GM12878 (cell line): Measurements from ENCODE around the gene CAMKMT.

Experiments used
- CTCF ChIP-seq, 3 experiments: IDR thresholded peaks in 2 of 3; conservative IDR thresholded peaks in 1 of 3; 2 replicates each; pipeline ENCODE4 v1.5.1; 2011; ENCODE audit warnings: low read depth in 3 of 3, low read length in 3 of 3, mild to moderate bottlenecking in 3 of 3, control low read depth in 2 of 3, moderate library complexity in 2 of 3, inconsistent platforms in 1 of 3, mixed read lengths in 1 of 3; ENCODE audit not compliant: control insufficient read depth in 2 of 3, insufficient read depth in 1 of 3; ENCODE audit errors: extremely low read depth in 1 of 3
- POLR2A ChIP-seq: IDR thresholded peaks from 2 replicates; pipeline ENCODE4 v1.6.1; 2011; ENCODE audit warnings: low read depth, mild to moderate bottlenecking, low read length
- REST ChIP-seq: IDR thresholded peaks from 2 replicates; pipeline ENCODE4 v1.6.1; 2012; ENCODE audit warnings: mild to moderate bottlenecking, low read depth, low read length

GRCh38 chr2:44655401-44655864 is 293.7 kb downstream of the CAMKMT start:
- no peak for TF ChIP-seq CTCF (IDR thresholded peaks at IDR 0.05 in 2 of 3, conservative IDR thresholded peaks at IDR 0.05 in 1 of 3; ENCODE audit: control insufficient read depth in 2 of 3, extremely low read depth in 1 of 3, insufficient read depth in 1 of 3, low read depth in 3 of 3, low read length in 3 of 3)
- TF ChIP-seq REST, result no peak
- TF ChIP-seq POLR2A, result no peak
